Ishikawa (cell line): ENCODE data around the gene KCNC1.

Source experiments
- CEBPB ChIP-seq: IDR thresholded peaks from 2 replicates; pipeline ENCODE4 v1.6.1; 2012
- CREB1 ChIP-seq: IDR thresholded peaks from 2 replicates; pipeline ENCODE4 v1.6.1; 2012; ENCODE audit warnings: low read depth
- EGR1 ChIP-seq: IDR thresholded peaks from 2 replicates; pipeline ENCODE4 v1.6.1; 2012
- EP300 ChIP-seq: IDR thresholded peaks from 2 replicates; pipeline ENCODE4 v1.6.1; 2012; ENCODE audit warnings: borderline replicate concordance
- REST ChIP-seq: IDR thresholded peaks from 2 replicates; pipeline ENCODE4 v1.6.1; 2012; ENCODE audit warnings: low read depth, mild to moderate bottlenecking
- YY1 ChIP-seq: IDR thresholded peaks from 2 replicates; pipeline ENCODE4 v1.6.1; 2012; ENCODE audit warnings: low read depth

DNA sequence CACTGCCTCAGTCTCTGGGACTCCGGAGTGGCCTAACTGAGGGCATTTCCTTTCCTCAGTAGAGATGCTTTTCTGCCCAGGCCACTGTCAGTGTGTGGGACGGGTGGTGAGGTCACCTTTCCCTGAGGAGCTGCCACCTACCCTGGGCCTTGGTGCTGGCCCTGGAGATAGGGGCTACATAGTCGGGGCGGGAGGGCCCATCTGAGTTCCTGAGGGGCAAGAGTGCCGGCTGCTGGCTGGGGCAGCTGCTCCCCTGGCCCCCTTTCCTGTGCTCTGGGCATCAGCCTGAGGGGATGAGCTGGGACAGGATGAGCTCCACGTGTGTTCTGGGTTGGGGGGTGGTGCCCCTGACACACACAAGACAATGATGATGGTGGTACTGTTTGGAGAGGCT is 5.4 kb downstream of the KCNC1 start:
- TF ChIP-seq REST: no peak
- no peak for TF ChIP-seq EGR1
- TF ChIP-seq CREB1: no peak
- no peak for TF ChIP-seq YY1
- TF ChIP-seq CEBPB: no peak
- no peak for TF ChIP-seq EP300
